Measurements from ENCODE around the gene DCTD.

- TF ChIP-seq TAF1 (IDR thresholded peaks at IDR 0.05; ENCODE audit: low read depth, low read length), result no peak
- no peak for TF ChIP-seq POLR2A (IDR thresholded peaks at IDR 0.05; ENCODE audit: low read depth, low read length)
- no peak for TF ChIP-seq POLR2AphosphoS5 (IDR thresholded peaks at IDR 0.05; ENCODE audit: low read depth, low read length)
Observed at GRCh38 chr4:182848685-182849084, 68.5 kb downstream of the DCTD start.

Data from GM12891 (cell line).